GM18499 (cell line): Measurements from ENCODE around the gene SNAI1.
"Not testable (repeated sequence)": the region's sequence is repeated elsewhere in the genome, so short reads cannot be mapped to it uniquely, and the experiment has no call there.

Source experiments
- ATAC-seq: cut with Tn5 transposase; IDR thresholded peaks from one replicate; pipeline ENCODE4 v1.9.1; 2021; ENCODE audit warnings: moderate number of reproducible peaks; ENCODE audit not compliant: insufficient read depth, unreplicated experiment

The SNAI1 gene

GRCh38 chr20:49961413-49961812, 21.4 kb upstream of the SNAI1 start:
- no peak for ATAC-seq

GRCh38 chr20:49964964-49965780, 17.6 kb upstream of the SNAI1 start:
- no peak for ATAC-seq

- no peak for ATAC-seq
Observed at GRCh38 chr20:49965781-49966305, 16.9 kb upstream of the SNAI1 start.

GRCh38 chr20:49966861-49967260, 15.9 kb upstream of the SNAI1 start:
- ATAC-seq: no peak

- no peak for ATAC-seq
Observed at GRCh38 chr20:49969234-49969633, 13.5 kb upstream of the SNAI1 start.

GRCh38 chr20:49969946-49970345, 12.8 kb upstream of the SNAI1 start:
- ATAC-seq: no peak

GRCh38 chr20:49970498-49970897, 12.3 kb upstream of the SNAI1 start:
- ATAC-seq: no peak

GRCh38 chr20:49973981-49974380, 8.8 kb upstream of the SNAI1 start:
- no peak for ATAC-seq

GRCh38 chr20:49976542-49976941, 6.2 kb upstream of the SNAI1 start:
- no peak for ATAC-seq

GRCh38 chr20:49977740-49978139, 5.0 kb upstream of the SNAI1 start:
- not testable (repeated sequence) for ATAC-seq

GRCh38 chr20:49978685-49979029, 4.1 kb upstream of the SNAI1 start:
- ATAC-seq: no peak

GRCh38 chr20:49979030-49979832, 3.5 kb upstream of the SNAI1 start:
- ATAC-seq: no peak

GRCh38 chr20:49980140-49981008, 2.4 kb upstream of the SNAI1 start:
- ATAC-seq: no peak

GRCh38 chr20:49981218-49982071, 1.3 kb upstream of the SNAI1 start:
- no peak for ATAC-seq

GRCh38 chr20:49982072-49982345, 771 bp upstream of the SNAI1 start:
- ATAC-seq: no peak

- no peak for ATAC-seq
Observed at GRCh38 chr20:49983123-49983847, 505 bp downstream of the SNAI1 start.

- ATAC-seq: no peak
Observed at GRCh38 chr20:49983848-49984408, 1.1 kb downstream of the SNAI1 start.

- no peak for ATAC-seq
Observed at GRCh38 chr20:49984426-49985153, 1.8 kb downstream of the SNAI1 start.
